ENCODE results near the gene MMS19. TPM values are rescaled to one million over a fixed set of nuclear protein-coding genes. Genes with fewer than 3 reads are reported as not detected.

MMS19 gene
- total RNA-seq, 2 experiments from 2014 or later: 96.2 to 97.0 TPM

GRCh38 chr10:97517778-97518300 is 19.6 kb upstream of the MMS19 start:
- Mint-ChIP-seq H3K9me3 (no peaks in the 10 kb centered on the region), H3K27me3 (no peaks in the 10 kb centered on the region), H3K27ac (no peak overlapping the region), H3K36me3 (no peaks in the 10 kb centered on the region), H3K4me3 (no peak overlapping the region), H3K4me1 (no peaks in the 10 kb centered on the region)
- DNase-seq: no peak

- no peaks in the 10 kb centered on the region for H3K27me3 Mint-ChIP-seq
- no peaks in the 10 kb centered on the region for H3K4me1 Mint-ChIP-seq
- no peak for DNase-seq
- no peak overlapping the region for H3K27ac Mint-ChIP-seq
- H3K9me3 Mint-ChIP-seq: no peaks in the 10 kb centered on the region
- no peak overlapping the region for H3K4me3 Mint-ChIP-seq
- H3K36me3 Mint-ChIP-seq: no peaks in the 10 kb centered on the region
These were observed 19.0 kb upstream of the MMS19 start for GRCh38 chr10:97517096-97517750.

- no peaks in the 10 kb centered on the region for H3K36me3 Mint-ChIP-seq
- no peak for DNase-seq
- no peaks in the 10 kb centered on the region for H3K4me1 Mint-ChIP-seq
- H3K9me3 Mint-ChIP-seq: no peaks in the 10 kb centered on the region
- no peaks in the 10 kb centered on the region for H3K27me3 Mint-ChIP-seq
- H3K4me3 Mint-ChIP-seq: no peak overlapping the region
- no peak overlapping the region for H3K27ac Mint-ChIP-seq
These were observed 17.2 kb upstream of the MMS19 start for GRCh38 chr10:97515271-97515978.

- no peaks in the 10 kb centered on the region for H3K9me3 Mint-ChIP-seq
- DNase-seq: no peak
- H3K27ac Mint-ChIP-seq: no peak overlapping the region
- H3K27me3 Mint-ChIP-seq: no peaks in the 10 kb centered on the region
- no peaks in the 10 kb centered on the region for H3K4me1 Mint-ChIP-seq
- no peak overlapping the region for H3K4me3 Mint-ChIP-seq
- no peaks in the 10 kb centered on the region for H3K36me3 Mint-ChIP-seq
These were observed 16.1 kb upstream of the MMS19 start for GRCh38 chr10:97514344-97514743.

GRCh38 chr10:97512993-97513392 is 14.8 kb upstream of the MMS19 start:
- DNase-seq: no peak
- Mint-ChIP-seq H3K27me3 (no peaks in the 10 kb centered on the region), H3K27ac (no peak overlapping the region), H3K4me1 (no peaks in the 10 kb centered on the region), H3K9me3 (no peaks in the 10 kb centered on the region), H3K4me3 (no peak overlapping the region), H3K36me3 (no peaks in the 10 kb centered on the region)

- Mint-ChIP-seq H3K4me1 (no peaks in the 10 kb centered on the region), H3K27ac (no peak overlapping the region), H3K27me3 (no peaks in the 10 kb centered on the region), H3K9me3 (no peaks in the 10 kb centered on the region), H3K36me3 (no peaks in the 10 kb centered on the region), H3K4me3 (no peak overlapping the region)
- no peak for DNase-seq
These were observed 13.7 kb upstream of the MMS19 start for GRCh38 chr10:97511711-97512440.

GRCh38 chr10:97510686-97511085 is 12.5 kb upstream of the MMS19 start:
- DNase-seq: no peak
- Mint-ChIP-seq H3K4me1 (no peaks in the 10 kb centered on the region), H3K36me3 (no peaks in the 10 kb centered on the region), H3K27ac (no peak overlapping the region), H3K27me3 (no peaks in the 10 kb centered on the region), H3K4me3 (no peak overlapping the region), H3K9me3 (no peaks in the 10 kb centered on the region)

- Mint-ChIP-seq H3K27ac (no peak overlapping the region), H3K9me3 (no peaks in the 10 kb centered on the region), H3K4me1 (no peaks in the 10 kb centered on the region), H3K36me3 (no peaks in the 10 kb centered on the region), H3K27me3 (no peaks in the 10 kb centered on the region), H3K4me3 (no peak overlapping the region)
- DNase-seq: no peak
These were observed 11.0 kb upstream of the MMS19 start for GRCh38 chr10:97509120-97509680.

GRCh38 chr10:97508342-97508741 is 10.1 kb upstream of the MMS19 start:
- H3K27me3 Mint-ChIP-seq: no peaks in the 10 kb centered on the region
- H3K4me1 Mint-ChIP-seq: no peaks in the 10 kb centered on the region
- no peak overlapping the region for H3K27ac Mint-ChIP-seq
- no peaks in the 10 kb centered on the region for H3K36me3 Mint-ChIP-seq
- H3K9me3 Mint-ChIP-seq: no peaks in the 10 kb centered on the region
- no peak for DNase-seq
- no peak overlapping the region for H3K4me3 Mint-ChIP-seq

GRCh38 chr10:97506199-97506991 is 8.2 kb upstream of the MMS19 start:
- H3K36me3 Mint-ChIP-seq: no peaks in the 10 kb centered on the region
- H3K4me3 Mint-ChIP-seq: no peak overlapping the region
- H3K27me3 Mint-ChIP-seq: peaks cover 7% of the 10 kb centered on the region
- no peak for DNase-seq
- no peaks in the 10 kb centered on the region for H3K9me3 Mint-ChIP-seq
- H3K4me1 Mint-ChIP-seq: no peaks in the 10 kb centered on the region
- no peak overlapping the region for H3K27ac Mint-ChIP-seq

GRCh38 chr10:97505152-97505551 is 6.9 kb upstream of the MMS19 start:
- no peak for DNase-seq
- Mint-ChIP-seq H3K4me1 (peaks cover under 1% of the 10 kb centered on the region), H3K4me3 (no peak overlapping the region), H3K27me3 (peaks cover 20% of the 10 kb centered on the region), H3K27ac (no peak overlapping the region), H3K36me3 (no peaks in the 10 kb centered on the region), H3K9me3 (no peaks in the 10 kb centered on the region)

GRCh38 chr10:97503406-97503805 is 5.2 kb upstream of the MMS19 start:
- no peak for DNase-seq
- Mint-ChIP-seq H3K27me3 (peaks cover 26% of the 10 kb centered on the region), H3K4me1 (peaks cover 4% of the 10 kb centered on the region), H3K27ac (no peak overlapping the region), H3K9me3 (no peaks in the 10 kb centered on the region), H3K36me3 (no peaks in the 10 kb centered on the region), H3K4me3 (no peak overlapping the region)

GRCh38 chr10:97502916-97503315 is 4.7 kb upstream of the MMS19 start:
- Mint-ChIP-seq H3K36me3 (peaks cover 2% of the 10 kb centered on the region), H3K9me3 (no peaks in the 10 kb centered on the region), H3K4me3 (no peak overlapping the region), H3K4me1 (peaks cover 4% of the 10 kb centered on the region), H3K27ac (no peak overlapping the region), H3K27me3 (peaks cover 26% of the 10 kb centered on the region)
- DNase-seq: no peak

GRCh38 chr10:97500297-97500575 is 2.0 kb upstream of the MMS19 start:
- DNase-seq: no peak
- Mint-ChIP-seq H3K36me3 (peaks cover 4% of the 10 kb centered on the region), H3K9me3 (no peaks in the 10 kb centered on the region), H3K27me3 (peaks cover 26% of the 10 kb centered on the region), H3K4me3 (no peak overlapping the region), H3K27ac (no peak overlapping the region), H3K4me1 (peaks cover 24% of the 10 kb centered on the region)
